ENCODE measurements around the gene AFF4.

- no peak for TF ChIP-seq CTCF (IDR thresholded peaks at IDR 0.05)
- TF ChIP-seq EP300 (IDR thresholded peaks at IDR 0.05; ENCODE audit: low read depth), result no peak
- TF ChIP-seq POLR2AphosphoS5 (IDR thresholded peaks at IDR 0.05), result no peak
Measured at GRCh38 chr5:132848270-132848669, 115.2 kb downstream of the AFF4 start.

Data from transverse colon (tissue), 4 donors.